Measurements from ENCODE around the gene TCP11L1.
A peak's percentile ranks its signal among the peaks of the same experiment; 100 is the strongest.

Gene TCP11L1, protein sequence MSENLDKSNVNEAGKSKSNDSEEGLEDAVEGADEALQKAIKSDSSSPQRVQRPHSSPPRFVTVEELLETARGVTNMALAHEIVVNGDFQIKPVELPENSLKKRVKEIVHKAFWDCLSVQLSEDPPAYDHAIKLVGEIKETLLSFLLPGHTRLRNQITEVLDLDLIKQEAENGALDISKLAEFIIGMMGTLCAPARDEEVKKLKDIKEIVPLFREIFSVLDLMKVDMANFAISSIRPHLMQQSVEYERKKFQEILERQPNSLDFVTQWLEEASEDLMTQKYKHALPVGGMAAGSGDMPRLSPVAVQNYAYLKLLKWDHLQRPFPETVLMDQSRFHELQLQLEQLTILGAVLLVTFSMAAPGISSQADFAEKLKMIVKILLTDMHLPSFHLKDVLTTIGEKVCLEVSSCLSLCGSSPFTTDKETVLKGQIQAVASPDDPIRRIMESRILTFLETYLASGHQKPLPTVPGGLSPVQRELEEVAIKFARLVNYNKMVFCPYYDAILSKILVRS

DNA sequence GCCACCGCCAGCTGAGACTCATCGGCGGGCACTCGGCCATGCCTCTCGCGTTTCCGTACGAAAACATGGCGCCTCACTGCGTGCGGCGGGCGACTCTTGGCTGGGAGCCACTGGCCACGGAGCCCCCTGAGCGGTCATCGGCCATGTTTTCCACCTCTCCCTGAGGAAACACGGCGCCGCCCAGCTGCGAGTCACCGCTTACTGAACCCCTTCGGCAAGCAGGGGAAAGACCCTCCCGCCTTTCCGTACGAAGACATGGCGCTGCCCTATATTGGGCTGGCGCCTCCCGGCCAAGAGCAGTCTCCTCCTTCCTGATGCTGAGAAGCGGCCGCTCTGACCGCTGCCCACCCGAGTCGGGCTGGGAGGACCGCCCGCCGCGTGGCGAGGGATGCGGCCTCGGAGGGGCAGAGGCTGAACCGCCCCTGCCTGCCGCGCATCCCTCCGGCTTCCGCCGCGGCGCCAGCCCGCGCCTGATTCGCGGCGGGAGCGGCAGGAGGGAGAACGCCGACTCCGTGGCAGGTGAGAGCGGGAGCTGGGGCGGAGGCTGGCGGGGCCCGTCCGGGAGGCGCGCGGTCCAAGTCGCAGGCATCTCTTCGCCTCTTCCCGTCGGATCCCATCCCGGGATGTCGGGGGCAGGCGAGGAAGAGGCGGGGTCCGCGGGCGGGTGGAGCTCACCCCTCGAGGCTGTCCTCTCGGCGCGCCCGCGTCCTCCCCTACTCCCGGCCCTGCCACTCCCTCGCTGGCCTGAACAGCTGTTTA is at the start of gene TCP11L1:
TSS of gene TCP11L1 (plus strand) at position 299 of the 759 bp plus-strand sequence. CDS start 4,202 bp downstream, outside the sequence.
- peak; percentile 86 for DNase-seq (ENCODE audit: low read depth)

DNA sequence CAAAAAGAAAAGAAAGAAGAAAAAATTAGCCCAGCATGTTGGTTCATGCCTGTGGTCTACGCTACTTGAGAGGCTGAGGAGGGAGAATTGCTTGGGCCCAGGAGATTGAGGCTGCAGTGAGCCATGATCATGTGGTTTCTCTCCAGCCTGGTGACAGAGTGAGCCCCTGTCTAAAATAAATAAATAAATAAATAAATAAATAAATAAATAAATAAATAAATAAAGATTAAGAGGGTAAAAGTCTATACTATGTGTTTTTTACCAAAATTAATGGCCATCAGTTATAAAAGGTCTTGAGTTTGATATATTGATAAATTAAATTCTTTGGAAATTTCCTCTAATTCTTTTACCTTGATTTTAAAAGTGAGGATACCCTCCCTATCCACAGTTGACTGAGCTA is 48.9 kb upstream of the TCP11L1 start:
- DNase-seq (ENCODE audit: low read depth): no peak

- no peak for DNase-seq (ENCODE audit: low read depth)
These were observed 47.9 kb upstream of the TCP11L1 start for GRCh38 chr11:32991427-32991826.

DNA sequence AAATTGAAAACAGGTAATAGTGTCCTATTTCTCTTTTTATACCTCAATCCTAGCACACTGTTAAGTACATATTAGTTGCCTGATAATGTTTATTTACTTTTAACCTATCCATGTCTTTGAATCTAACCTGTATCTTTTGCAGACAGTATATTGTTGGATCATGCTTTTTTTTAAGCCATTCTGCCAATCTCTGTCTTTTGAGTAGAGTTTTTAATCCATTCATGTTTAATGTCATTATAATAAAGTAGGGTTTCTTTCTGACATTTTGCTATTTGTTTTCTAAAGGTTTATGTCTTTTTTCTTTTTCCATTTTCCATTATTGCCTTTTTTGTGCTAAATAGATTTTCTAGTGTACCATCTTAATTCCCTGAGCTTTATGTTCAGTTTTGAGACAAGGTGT is 47.5 kb upstream of the TCP11L1 start:
- no peak for DNase-seq (ENCODE audit: low read depth)

DNA sequence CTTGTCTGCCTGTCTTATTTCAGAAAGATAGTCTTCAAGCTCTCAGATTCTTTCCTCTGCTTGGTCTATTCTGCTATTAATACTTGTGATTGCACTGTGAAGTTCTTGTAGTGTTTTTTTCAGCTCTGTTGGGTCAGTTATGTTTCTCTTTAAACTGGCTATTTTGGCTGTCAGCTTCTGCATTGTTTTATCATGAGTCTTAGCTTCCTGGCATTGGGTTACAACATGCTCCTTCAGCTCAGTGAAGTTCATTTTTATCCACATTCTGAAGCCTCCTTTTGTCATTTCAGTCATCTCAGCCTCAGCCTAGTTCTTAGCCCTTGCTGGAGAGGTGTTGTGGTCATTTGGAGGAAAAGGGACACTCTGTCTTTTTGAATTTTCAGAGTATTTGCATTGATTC is 39.2 kb upstream of the TCP11L1 start:
- DNase-seq (ENCODE audit: low read depth): peak; percentile 61

DNA sequence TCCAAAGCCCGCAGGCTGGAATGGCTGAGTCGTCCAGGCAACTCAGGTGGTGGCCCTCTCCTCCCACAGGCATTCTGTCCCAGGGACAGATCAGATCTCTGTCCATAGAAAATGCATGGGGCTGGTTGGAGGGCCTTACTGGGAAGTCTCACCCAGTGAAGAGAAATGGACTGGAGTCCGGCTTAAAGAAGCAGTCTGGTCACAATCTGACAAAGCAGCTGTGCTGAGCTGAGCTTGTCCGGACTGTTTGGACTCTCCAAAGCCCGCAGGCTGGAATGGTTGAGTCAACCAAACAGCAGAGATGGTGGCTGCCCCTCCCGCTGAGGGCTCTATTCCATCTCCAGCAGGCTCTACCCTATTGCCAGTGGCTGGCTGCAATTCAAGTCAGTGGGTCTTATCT is 38.1 kb upstream of the TCP11L1 start:
- no peak for DNase-seq (ENCODE audit: low read depth)

DNA sequence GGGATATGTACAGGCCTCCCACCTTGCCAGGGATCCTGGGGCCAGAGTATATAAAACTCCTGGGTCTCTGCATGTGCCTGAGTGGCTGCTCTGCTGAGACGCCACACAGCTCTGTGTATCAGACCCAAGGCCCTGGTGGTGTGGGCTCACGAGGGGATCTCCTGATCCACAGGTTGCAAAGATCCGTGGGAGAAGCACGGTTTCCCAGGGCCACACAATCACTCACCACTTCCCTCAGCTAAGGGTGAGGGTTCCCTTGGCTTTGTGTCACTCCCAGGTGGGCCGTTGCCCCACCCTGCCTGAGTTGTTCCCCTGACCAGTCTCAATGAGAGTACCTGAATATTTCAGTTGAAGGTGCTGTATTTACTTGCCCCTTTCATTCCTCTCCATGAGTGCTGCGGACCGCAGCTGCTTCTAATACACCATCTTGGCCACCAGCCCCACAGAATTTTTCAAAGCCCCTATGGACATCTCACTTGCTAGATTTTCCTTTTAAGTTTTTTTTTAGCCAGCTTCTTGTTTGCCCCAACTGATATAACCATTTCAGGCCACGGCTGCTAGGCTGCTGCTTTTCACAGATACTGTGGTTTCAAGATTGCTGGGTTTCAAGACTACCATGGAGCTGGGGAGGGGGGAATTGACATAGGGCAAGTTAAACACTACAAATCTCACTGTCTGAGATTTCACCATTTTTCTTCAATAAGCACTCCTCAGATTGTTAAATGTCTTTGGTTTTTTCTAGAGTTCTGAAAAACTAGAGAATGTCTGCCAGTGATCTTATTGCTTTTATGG is 37.4 kb upstream of the TCP11L1 start:
- DNase-seq (ENCODE audit: low read depth): no peak

- no peak for DNase-seq (ENCODE audit: low read depth)
These were observed 34.2 kb upstream of the TCP11L1 start for GRCh38 chr11:33005175-33005574.

DNA sequence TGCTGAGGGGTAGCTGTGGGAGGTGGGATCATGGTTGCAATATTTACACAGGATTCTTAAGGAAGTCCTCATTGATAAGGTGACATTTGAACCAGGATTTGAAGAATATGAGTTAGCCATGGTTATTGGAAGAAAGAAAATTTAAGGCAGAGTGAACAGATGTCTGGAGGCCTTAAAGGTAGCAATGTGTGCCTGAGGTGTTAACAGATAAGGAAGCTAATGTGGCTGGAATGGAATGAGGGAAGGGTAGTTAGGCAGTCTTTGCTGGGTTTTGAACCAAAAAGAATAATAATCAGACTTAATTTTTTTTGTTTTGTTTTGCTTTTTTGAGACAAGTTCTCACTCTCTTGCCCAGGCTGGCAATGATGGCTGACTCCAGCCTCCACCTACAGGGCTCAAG is 33.4 kb upstream of the TCP11L1 start:
- no peak for DNase-seq (ENCODE audit: low read depth)

DNA sequence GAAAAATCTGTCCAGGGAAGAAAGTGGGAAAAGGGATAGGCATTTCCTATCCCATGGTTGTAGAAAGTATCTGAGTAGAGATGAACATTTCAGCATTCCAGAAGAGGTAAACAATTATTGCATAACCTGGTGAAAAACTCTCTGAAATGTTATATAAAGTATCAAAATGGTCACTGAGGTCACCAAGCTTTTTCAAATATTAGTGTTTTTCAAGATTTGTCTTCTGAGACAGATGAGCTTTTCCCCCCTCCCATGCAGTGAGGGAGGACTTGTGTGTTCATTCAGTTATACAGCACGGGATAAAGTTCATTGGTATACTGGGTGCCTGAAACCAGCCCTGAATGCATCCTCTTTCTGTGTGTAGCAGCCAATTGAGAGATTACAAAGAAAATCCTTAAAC is 25.6 kb upstream of the TCP11L1 start:
- no peak for DNase-seq (ENCODE audit: low read depth)

- DNase-seq (ENCODE audit: low read depth): peak; percentile 76
These were observed 23.5 kb upstream of the TCP11L1 start, which contains the start of gene DEPDC7 for GRCh38 chr11:33015621-33016551. DEPDC7 (plus strand) TSS chr11:33015878; CDS start chr11:33015956, 78 bp downstream.

DNA sequence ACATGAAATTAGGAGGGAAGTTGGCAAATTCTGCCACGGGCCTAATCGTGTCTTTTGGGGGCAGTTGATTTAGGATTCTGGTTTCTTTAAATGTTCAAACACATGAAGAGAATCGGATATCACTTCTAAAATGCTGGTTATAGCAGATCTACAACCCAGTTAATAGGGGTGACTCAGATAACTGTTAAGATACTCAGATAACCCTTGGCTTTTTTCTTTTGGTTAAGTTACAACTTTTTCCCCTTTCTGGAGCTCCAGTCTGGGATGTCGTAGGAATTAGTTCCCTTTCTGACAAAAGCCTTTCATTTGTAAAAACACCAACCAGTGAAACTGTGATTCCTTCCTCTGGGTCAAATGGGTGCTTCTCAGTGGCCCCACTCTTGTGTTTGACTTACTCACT is 22.7 kb upstream of the TCP11L1 start:
- DNase-seq (ENCODE audit: low read depth): no peak

DNA sequence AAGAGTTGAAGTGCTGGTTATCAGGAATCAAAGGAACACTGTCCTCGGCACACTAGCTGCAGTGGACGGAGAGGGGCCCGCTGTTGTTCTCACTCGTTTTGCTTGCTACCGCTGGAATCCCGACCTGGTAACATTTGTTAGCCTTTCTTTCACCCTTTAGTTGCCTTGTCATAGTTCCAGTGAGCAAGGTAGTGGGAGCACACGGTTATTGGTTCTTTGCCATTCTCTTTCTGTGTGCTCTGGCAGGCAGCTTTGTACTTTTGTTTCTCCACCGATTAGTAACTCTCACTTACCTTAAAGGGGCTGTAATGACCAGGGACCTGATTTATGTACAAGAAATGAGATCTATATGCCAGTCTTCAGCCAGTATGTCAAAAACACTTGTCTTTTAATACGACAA is 21.9 kb upstream of the TCP11L1 start:
- no peak for DNase-seq (ENCODE audit: low read depth)

DNA sequence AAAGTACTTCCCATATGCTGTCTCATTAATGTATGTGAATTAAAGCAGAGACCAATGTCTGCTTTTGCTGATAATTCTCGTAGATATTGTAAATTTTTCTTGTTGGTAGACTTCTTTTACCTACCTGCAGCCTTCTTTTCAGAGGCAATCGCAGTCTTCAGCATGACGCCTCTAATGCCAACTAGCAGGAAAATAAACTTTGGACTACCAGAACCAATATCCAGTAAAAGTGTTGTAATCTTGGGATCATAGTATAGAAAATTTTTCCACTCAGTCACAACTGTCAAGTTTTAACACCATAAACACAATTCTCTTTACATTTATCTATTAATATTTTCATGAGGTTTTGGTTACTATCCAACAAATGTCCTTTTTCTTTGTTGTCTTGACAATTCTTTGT is 21.4 kb upstream of the TCP11L1 start:
- no peak for DNase-seq (ENCODE audit: low read depth)

DNA sequence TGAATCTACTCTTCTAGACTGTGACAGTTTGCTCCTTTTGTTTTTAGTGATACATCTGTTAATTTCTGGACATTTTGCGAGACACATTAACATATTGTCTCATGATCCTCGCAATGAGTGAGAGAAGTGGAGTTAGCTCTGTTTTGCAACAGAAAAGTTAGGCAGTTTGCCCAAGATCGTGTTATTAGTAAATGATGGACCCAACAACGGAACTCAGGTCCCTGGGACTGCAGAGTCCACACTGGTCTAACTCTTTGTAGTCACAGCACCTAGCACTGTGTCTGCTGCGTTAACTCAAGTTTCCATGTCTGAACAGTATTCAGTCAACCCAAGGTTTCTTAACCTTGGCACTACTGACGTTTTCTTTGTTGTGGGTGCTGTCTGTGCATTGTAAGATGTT is 20.5 kb upstream of the TCP11L1 start:
- DNase-seq (ENCODE audit: low read depth): no peak

DNA sequence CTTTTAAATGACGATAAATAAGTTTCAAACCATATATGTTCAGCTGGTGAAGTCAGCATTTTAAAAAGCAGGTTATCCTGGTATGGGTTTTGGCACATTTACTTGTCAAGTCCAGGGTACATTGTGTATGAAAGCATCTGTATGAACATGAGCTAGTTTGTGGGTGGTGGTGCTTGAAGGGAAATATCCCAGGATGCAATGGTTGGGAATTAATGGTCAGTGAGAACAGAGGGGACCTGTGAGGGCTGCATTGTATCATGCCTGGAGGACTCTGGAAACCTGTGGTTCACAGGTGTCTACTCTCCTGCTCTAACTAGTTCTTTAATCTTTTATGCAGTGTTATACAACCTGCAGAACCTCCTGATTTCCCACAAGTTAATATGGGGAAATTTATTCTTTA is 17.9 kb upstream of the TCP11L1 start:
- DNase-seq (ENCODE audit: low read depth): no peak

GRCh38 chr11:33021937-33022336 is 17.4 kb upstream of the TCP11L1 start:
- DNase-seq (ENCODE audit: low read depth): no peak

DNA sequence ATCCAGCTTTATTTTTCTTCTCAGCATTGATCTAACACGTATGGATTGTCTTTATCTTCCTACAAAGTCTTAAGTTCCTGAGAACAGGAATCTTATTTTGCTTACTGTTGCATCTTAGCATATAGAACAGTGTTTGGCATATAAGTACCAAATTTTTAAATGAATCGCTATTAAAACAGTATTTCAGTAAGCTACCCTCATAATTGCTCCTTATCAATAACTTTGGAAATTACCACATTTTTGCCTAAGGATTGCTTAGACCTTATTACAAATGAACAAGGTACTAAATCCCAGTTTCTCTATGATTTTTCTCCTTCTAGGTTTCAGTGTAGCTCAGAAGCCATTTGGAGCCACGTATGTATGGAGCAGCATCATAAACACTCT is 14.0 kb upstream of the TCP11L1 start:
- DNase-seq (ENCODE audit: low read depth): no peak

DNA sequence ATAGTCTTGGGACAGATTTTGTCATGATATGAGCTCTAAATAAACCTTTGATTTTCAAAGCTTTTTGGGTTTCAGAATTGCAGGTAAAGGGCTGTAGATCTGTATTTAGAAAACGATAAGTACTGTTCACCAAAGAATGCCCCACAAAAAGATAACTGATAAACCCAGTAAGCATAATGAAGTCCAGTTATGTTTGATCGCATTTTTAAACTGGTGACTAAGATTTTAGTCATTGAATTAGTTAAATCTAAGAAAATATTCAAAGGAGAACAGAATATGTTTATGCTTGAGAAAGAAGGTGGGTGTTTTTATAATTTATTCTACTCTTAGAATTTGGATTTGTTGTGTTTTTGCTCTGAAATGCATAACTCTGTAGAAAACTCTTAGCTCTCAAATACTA is 12.1 kb upstream of the TCP11L1 start:
- no peak for DNase-seq (ENCODE audit: low read depth)

DNA sequence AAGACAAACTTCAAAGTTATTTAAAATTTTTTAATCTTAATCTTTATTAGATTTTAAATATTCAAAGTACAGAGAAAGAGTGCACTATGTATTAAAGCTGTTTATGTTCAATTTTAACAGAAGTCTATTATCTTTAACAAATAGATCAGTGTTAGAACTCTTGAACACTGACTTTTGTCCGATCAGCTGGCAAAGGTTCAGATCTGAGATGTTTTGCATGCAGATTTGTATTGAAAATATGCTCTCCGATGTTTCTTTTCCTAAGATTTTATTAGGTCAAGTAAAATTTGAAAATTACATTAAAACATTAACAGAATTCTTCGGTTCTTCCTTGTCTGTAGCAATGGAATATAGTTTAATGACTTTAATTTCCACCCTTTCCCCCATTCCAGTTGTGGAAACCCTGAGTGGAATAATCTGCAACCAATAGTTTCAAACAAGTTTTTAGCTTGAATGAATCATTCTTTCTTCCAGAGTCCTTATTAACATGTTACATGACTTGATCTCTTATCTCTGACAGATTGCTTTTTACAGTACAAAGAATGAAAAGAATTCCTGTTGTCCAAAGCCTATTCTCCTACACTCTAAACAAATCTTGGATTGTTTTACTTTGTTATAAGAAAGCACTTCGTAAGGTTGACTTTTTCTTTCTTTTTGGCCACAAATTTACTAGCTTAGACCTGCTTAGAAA is 11.4 kb upstream of the TCP11L1 start:
- no peak for DNase-seq (ENCODE audit: low read depth)

DNA sequence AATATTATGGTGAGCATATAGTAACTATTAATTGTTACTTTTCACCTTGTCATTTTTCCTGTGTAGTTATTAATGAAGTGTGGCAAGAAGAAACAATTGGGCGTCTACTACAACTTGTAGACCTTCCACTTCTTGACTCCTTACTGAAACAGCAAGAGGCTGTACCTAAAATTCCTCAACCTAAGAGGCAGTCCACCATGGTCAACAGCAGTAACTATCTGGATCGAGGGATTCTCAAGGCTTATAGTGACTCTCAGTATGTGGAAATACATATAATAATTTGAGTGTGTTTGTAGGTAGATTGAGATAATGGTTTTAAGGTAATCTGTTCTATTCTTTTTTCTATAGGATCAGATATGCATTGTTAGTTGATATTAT is 10.8 kb upstream of the TCP11L1 start:
- DNase-seq (ENCODE audit: low read depth): no peak

Data from GM04504 (cell line).